ENCODE measurements around the gene LRP1-AS. TPM values are rescaled to one million over a fixed set of nuclear protein-coding genes. Genes with fewer than 3 reads are reported as not detected.
A peak's percentile ranks its signal among the peaks of the same experiment; 100 is the strongest.

The LRP1-AS gene
- total and polyA plus RNA-seq, 4 donors, result not detected

GRCh38 chr12:57162553-57163125 is 15.2 kb upstream of the LRP1-AS start:
- Histone ChIP-seq H3K27me3 (ENCODE audit: control insufficient read depth in 3 of 3, insufficient read depth in 3 of 3, low read length in 2 of 3) (no peaks in the 10 kb centered on the region), H3K9me3 (ENCODE audit: control insufficient read depth in 4 of 4, insufficient read depth in 3 of 4, low read length in 3 of 4) (peaks cover 0 to 2% (median 0%) of the 10 kb centered on the region in 4 donors), H3K27ac (ENCODE audit: low read depth in 1 of 2, low read length in 1 of 2) (no peak overlapping the region), H3K4me3 (no peak overlapping the region), H3K4me1 (ENCODE audit: control insufficient read depth in 5 of 5, insufficient read depth in 5 of 5, low read length in 5 of 5) (peaks cover 0 to 6% (median 3%) of the 10 kb centered on the region in 5 donors), H3K9ac (ENCODE audit: insufficient read depth in 1 of 2, low read length in 2 of 2) (no peak overlapping the region), H3K36me3 (ENCODE audit: control insufficient read depth in 4 of 4, insufficient read depth in 4 of 4, low read length in 4 of 4) (peaks cover 9 to 65% (median 54%) of the 10 kb centered on the region in 4 donors)
- DNase-seq (no peak), ATAC-seq (ENCODE audit: insufficient read depth, low FRiP score) (peak; percentile 20)
- WGBS, 2 donors, result 89 to 95% methylated on average over 8 of the region's 8 CpGs
- TF ChIP-seq CTCF (IDR thresholded peaks at IDR 0.05; ENCODE audit: control extremely low read depth, extremely low read depth), result no peak

GRCh38 chr12:57161491-57161890 is 14.1 kb upstream of the LRP1-AS start:
- no peak for ATAC-seq (ENCODE audit: insufficient read depth, low FRiP score)
- H3K9me3 ChIP-seq (ENCODE audit: control insufficient read depth in 4 of 4, insufficient read depth in 3 of 4, low read length in 3 of 4), result peaks cover 0 to 2% (median 0%) of the 10 kb centered on the region in 4 donors
- H3K4me3 ChIP-seq, result no peak overlapping the region
- no peak for TF ChIP-seq CTCF (IDR thresholded peaks at IDR 0.05; ENCODE audit: control extremely low read depth, extremely low read depth)
- WGBS, 2 donors, result 87 to 91% methylated on average over 7 of the region's 7 CpGs
- no peak overlapping the region for H3K9ac ChIP-seq (ENCODE audit: insufficient read depth in 1 of 2, low read length in 2 of 2)
- H3K27me3 ChIP-seq (ENCODE audit: control insufficient read depth in 3 of 3, insufficient read depth in 3 of 3, low read length in 2 of 3), result no peaks in the 10 kb centered on the region
- H3K4me1 ChIP-seq (ENCODE audit: control insufficient read depth in 5 of 5, insufficient read depth in 5 of 5, low read length in 5 of 5), result peaks cover 0 to 6% (median 3%) of the 10 kb centered on the region in 5 donors
- no peak overlapping the region for H3K27ac ChIP-seq (ENCODE audit: low read depth in 1 of 2, low read length in 1 of 2)
- DNase-seq, result no peak
- H3K36me3 ChIP-seq (ENCODE audit: control insufficient read depth in 4 of 4, insufficient read depth in 4 of 4, low read length in 4 of 4), result peaks cover 3 to 65% (median 50%) of the 10 kb centered on the region in 4 donors

- no peak overlapping the region for H3K4me3 ChIP-seq
- H3K4me1 ChIP-seq (ENCODE audit: control insufficient read depth in 5 of 5, insufficient read depth in 5 of 5, low read length in 5 of 5), result peaks cover 0 to 6% (median 3%) of the 10 kb centered on the region in 5 donors
- WGBS, 2 donors, result 96 to 98% methylated on average over 14 of the region's 14 CpGs
- H3K36me3 ChIP-seq (ENCODE audit: control insufficient read depth in 4 of 4, insufficient read depth in 4 of 4, low read length in 4 of 4), result peaks cover 3 to 68% (median 50%) of the 10 kb centered on the region in 4 donors
- DNase-seq, result no peak
- H3K27me3 ChIP-seq (ENCODE audit: control insufficient read depth in 3 of 3, insufficient read depth in 3 of 3, low read length in 2 of 3), result no peaks in the 10 kb centered on the region
- H3K27ac ChIP-seq (ENCODE audit: low read depth in 1 of 2, low read length in 1 of 2), result no peak overlapping the region
- no peak overlapping the region for H3K9ac ChIP-seq (ENCODE audit: insufficient read depth in 1 of 2, low read length in 2 of 2)
- no peak for TF ChIP-seq CTCF (IDR thresholded peaks at IDR 0.05; ENCODE audit: control extremely low read depth, extremely low read depth)
- no peak for ATAC-seq (ENCODE audit: insufficient read depth, low FRiP score)
- H3K9me3 ChIP-seq (ENCODE audit: control insufficient read depth in 4 of 4, insufficient read depth in 3 of 4, low read length in 3 of 4), result peaks cover 0 to 2% (median 0%) of the 10 kb centered on the region in 4 donors
Measured at GRCh38 chr12:57160741-57161140, 13.3 kb upstream of the LRP1-AS start.
